ENCODE results near the gene GLI2.

The GLI2 gene

DNA sequence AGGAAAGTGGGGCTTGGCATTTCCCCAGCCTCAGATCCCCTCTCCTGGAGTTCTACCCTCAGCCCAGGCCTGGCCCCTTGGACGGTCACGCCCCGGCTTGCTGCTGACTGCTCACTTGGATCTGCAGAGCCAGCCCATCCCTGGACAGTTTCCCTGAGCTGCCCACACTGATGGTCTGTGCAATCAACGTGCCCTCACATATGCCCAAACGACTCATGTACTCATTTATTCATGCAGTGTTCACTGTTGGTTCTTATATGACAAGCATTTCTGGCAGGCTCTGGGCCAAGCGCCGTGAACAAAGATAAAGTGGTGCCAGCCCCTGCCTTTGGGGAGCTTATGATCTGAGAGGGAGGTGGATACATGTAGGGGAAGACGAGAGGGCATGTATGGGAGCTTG lies 20.3 kb upstream of the GLI2 start:
- no peak for DNase-seq

DNA sequence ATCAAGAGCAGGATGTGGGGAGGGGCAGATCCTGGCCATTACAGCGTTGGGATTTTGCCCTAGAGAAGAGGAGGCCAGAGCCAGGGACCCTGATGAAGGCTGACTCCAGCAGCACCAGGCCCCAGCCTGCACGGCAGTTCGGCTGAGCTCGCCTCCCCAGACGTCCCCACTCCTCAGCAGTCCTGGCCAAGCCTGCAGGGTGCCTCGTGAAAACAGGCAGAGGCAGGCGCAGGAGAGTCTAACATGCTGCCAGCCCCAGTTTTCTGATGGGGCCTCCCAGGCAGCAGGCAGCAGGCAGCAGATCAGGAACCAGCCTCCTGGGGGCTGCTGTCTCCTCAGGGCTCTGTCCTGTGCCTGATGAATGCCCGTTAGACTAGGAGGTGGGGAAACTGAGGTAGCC lies 19.7 kb upstream of the GLI2 start:
- DNase-seq = no peak

DNA sequence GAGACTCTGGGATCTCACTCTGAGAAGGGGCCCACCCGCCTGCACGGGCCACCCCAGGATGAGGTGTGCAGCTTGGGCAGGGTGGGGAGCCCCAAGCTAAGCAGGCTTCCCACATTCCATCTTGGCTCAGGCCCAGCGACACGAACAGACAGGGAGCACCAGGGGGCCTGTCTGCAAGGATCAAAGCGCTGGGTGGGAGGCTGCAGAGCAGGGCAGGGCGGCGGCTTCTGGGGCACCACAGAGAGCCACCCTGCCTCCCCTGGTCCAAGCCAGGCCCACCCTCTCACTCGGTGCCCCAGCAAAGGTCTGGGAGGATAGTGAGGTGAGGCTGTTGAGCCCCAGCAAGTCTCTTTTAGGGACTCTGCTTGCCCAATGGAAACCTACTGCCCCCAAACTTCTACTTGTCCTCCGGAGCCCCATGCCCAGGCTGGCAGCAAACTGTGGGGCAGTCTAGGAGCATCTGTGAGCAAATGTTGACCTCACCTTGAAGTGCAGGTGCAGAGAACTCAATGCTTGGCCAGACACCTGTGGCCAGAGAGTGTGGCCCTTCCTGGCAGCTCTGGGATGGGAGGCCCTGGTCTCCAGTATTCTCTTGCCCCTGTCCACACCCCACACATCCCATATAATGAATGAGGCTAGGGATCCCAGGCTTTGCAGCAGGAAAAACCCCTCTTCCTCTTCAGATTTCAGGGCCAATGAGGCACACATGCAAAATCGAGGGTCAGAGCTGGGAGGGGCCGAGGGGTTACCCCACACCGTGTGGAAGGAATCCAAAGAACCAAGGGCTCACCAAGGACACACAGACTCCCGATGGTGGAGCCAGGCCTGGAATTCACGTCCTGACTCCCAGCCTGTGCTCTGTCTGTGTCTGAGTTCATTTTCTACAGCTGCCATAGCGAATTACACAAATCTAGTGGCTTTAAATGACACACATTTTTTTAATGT lies 18.8 kb upstream of the GLI2 start:
- no peak for DNase-seq

DNA sequence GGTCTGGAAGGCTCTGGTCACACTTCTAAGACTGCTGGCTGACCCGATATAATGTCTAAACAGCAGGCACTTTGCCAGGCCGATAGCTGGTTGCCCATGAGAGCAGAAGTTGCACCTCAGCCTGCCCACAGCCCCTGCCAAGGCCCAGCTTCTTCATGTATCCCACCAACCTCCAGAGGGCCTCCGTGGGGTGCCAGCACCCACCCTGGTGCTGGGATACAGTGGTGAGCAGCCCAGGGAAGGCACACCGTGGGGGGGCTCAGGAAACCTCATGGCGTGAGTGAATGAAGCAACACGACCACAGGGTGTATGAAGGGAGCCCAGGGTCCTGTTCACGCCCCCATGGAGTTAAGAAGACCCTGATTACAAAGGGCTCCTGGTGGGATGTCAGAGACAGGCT lies 16.2 kb upstream of the GLI2 start:
- no peak for DNase-seq

GRCh38 chr2:120720231-120720630 lies 15.4 kb upstream of the GLI2 start:
- DNase-seq = no peak

DNA sequence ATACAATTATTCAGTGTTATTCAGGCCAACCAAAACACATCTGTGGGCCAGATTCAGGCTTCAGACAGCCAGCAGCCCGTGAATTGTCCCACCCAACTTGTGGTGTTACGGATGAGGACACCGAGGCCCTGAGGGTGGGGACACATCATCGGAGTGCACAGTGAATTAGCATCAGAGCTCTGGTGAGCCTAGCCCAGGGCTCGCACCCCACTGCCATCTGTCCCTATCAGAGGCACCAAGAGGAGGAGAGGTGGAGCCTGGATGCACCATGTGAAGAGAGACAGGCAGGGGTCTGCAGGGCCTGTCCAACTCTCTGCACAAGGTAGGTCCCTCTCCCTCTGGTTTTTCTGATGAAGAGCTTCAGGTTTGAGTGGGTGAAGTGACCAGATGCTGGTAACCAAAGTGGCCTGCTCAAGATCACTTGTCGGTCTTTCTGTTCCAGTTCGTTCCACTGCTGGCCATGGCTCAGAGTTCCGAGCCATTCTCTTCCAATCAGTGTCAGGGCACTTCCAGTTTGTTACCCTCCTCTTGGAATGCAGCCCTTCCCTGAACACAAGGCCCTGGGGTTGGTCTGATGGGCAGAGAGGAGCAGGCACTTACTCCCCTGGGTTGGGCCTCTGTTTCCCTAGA lies 14.8 kb upstream of the GLI2 start:
- no peak for DNase-seq

DNA sequence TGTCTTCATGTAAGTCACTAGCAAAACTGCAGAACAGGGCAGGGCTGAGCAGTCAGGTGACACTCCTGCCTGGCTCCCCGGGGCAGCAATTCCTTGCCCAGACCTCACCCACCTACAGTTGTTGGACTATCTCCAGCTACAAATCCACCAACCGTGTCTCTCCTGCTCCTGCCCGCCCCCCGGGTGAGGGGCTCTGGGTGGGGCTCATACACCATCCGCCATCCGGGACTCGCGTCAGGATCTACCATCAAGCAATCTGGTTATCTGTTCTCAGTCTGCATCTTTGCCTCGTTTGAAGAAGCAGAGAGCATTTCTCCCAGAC lies 13.5 kb upstream of the GLI2 start:
- DNase-seq = no peak

GRCh38 chr2:120722568-120723421 lies 12.9 kb upstream of the GLI2 start:
- DNase-seq = no peak

- no peak for DNase-seq
Observed at GRCh38 chr2:120726245-120726644, 9.4 kb upstream of the GLI2 start.

DNA sequence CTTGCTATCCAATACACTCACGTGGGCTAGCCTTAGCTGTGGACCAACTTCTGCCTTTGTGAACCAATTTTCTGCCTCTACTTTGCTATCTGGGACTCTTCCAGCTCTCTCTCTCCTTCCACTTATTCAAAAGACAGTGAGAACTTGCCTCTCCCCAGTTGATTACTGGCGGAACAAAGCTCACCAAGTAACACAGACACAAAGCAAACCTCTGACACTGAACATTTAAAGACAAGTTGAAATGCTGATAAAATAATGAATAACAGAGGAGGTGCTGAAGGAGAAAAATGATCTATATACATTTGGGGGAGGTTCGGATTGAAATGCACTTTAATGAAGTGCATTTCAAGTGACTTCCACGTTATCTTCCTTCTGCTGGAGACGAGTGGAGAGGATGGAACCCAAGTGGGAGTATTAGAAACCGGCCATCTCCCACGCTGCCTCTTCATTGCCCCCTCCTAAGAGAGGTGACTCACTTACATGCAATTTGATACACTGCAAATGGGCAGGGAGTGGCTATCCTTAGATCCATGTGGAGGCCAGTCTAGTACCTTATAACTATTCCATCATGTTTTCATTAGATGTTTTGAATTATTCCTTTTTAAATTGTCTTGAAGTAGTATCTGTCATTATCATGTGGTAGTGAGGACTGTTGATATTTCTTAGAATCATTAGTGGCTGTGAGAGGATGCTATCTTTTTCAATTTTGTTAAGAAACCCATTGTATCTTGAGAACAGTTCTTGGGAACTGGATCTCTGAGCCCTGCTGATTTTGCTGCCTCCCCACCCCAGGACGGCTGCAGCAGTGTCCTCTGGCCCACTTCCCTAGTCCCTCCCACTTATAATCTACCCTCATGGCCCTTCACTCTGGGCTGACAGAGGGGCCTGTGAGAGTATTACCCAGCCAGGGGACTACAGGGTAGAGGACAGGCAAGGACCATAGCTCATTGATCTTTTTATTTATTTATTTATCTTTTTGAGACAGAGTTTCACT lies 6.0 kb upstream of the GLI2 start:
- no peak for DNase-seq

- no peak for DNase-seq
Observed at GRCh38 chr2:120731175-120731574, 4.5 kb upstream of the GLI2 start.

GRCh38 chr2:120732506-120733237 lies 3.0 kb upstream of the GLI2 start:
- no peak for DNase-seq

DNA sequence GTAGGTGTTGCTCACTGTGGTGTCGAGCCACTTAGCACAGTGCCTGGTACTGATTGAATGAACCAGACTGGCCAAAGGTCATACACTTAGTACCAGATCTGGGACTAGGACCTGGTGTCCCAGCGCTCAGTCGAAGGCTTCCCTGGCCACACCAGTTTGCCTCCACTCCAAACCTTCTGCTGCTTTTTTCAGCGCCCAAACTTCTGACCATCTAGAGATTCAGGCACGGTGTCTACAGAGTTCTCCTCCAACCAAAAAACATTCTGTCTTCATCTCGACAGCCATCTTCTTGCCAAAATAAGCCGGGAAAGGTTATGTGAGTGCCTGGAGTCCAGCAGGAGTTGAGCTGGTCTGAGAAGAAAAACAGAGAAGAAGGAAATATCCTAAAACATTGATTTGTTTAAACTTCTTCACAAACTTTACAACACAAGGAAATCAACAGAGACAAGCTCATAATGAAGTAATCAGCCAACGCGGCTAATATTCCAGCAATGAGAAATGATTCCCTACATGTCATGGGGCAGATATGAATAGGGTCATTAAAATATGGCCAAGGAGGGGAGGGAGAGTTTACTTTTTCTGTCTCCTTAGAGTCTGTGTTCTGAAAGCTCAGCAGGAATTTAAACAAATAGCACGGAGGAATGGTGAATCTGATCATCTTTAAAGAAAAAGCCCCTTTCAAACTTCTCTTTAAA lies 2.3 kb upstream of the GLI2 start:
- no peak for DNase-seq

- DNase-seq = no peak
Observed at GRCh38 chr2:120734930-120735651, 577 bp upstream of the GLI2 start.

GRCh38 chr2:120736202-120736623 lies 545 bp downstream of the GLI2 start:
- DNase-seq = no peak

GRCh38 chr2:120736624-120737339 lies 1.1 kb downstream of the GLI2 start:
- no peak for DNase-seq

DNA sequence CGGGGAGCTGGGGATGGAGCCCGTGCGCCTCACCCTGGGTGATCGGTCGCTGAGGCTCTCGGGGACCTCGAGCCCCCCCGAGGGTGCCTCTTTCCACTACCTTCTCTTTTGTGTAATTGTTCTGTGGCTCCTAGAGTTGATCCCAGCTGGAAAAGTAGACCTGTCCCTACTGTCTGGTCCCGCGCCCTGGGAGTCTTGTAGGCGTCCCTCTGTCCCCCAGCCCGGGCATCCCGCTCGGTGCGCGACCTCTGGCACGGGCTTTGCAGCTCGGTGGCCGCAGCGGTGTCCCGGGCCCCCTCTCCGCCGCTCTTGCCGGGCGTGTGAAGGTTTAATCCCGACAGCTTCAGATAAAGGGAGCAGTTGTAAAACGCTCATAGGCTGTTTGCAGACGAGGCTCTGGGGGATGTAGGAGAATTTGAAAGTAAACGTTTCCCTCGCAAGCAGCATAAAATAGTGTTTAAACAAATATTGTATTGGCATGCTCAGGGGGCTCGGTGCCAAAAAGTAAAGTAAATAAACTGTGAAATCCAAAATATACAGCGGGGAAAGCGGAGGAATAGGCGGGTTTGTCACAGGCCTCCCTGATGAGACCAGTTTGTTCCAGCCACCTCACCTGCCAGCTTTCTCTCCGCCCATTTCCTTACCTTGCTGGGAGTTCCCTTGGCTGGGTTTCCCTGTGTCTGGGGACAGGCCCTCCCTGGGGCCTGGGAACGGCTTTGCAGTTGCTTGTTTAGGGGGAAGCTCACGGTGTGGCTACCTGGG lies 1.9 kb downstream of the GLI2 start:
- DNase-seq = no peak

DNA sequence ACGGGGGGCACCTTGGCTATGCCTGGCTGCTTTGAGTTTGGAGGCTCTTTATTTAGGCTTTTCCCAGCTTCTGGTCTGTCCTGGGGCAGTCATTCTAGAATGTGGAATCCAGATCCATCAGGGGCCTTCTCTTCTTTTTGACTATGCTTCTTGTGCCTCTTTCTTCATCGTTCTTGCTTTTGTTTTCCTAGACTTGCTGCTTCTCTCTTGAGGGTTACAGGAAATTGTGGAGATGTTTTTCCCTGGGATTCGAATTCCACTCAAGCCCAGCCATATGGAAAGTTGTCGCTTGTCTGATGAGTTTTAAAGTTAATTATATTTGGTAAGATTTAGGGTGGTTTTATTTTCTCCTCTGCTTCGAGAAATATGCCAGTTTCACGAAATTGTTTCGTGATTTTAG lies 2.4 kb downstream of the GLI2 start:
- DNase-seq = no peak

Measured in stimulated activated naive CD4-positive, alpha-beta T cell (primary cell).